ENCODE data around the gene MYCBP2.
"Not testable (repeated sequence)": the region's sequence is repeated elsewhere in the genome, so short reads cannot be mapped to it uniquely, and the experiment has no call there.

Gene MYCBP2

DNA sequence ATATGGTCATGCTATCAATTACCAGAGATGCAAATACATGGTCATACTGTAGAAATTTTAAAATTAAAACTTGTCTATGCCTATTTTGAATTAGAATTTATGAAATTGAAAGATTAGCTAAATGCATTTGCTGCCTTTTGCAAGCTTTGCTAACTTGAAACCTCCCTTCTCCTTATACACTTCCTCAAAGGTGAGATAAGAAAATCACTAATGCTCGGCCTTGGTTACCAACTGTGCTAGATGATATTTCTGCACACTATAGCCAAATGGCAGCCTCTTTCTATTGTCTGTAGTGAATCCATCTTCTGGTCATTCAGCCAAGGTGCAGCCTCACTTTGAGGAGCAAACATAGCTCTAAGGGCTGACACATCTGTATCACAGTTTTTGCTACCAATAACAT, 31.1 kb upstream of the MYCBP2 start:
- TF ChIP-seq, protein P1, sequence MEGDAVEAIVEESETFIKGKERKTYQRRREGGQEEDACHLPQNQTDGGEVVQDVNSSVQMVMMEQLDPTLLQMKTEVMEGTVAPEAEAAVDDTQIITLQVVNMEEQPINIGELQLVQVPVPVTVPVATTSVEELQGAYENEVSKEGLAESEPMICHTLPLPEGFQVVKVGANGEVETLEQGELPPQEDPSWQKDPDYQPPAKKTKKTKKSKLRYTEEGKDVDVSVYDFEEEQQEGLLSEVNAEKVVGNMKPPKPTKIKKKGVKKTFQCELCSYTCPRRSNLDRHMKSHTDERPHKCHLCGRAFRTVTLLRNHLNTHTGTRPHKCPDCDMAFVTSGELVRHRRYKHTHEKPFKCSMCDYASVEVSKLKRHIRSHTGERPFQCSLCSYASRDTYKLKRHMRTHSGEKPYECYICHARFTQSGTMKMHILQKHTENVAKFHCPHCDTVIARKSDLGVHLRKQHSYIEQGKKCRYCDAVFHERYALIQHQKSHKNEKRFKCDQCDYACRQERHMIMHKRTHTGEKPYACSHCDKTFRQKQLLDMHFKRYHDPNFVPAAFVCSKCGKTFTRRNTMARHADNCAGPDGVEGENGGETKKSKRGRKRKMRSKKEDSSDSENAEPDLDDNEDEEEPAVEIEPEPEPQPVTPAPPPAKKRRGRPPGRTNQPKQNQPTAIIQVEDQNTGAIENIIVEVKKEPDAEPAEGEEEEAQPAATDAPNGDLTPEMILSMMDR (IDR thresholded peaks at IDR 0.05): no peak
- Histone ChIP-seq H3K9me3 (no peaks in the 10 kb centered on the region), H3K27ac (no peak overlapping the region), H3K4me1 (no peaks in the 10 kb centered on the region), H3K27me3 (no peaks in the 10 kb centered on the region), H3K4me3 (no peak overlapping the region), H3K36me3 (no peaks in the 10 kb centered on the region)
- intact Hi-C loops (cut with DNase I; ENCODE audit: low total_unique reads): loop anchor here (5.0 kb wide), 1 partner anchor 89 kb away; no protein-coding TSS in a partner anchor
- DNase-seq: no peak

DNA sequence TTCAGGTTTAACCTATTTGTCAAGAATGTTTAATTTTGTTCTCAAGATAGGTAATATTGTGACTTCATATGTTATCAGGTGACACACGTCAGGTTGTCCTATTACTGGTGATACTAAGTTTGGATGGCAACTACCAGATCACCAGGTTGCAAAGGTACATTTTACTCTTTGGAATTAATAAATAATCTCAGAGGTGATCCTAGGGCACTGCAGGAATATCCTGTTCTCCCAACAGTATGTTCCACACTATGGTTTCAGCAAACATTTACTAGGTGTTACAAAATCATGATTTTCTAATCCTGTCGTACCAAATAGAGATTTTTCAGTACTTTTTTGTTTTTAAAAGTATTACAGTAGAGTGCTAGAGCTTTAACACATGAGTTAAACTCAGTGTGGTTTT, 29.3 kb upstream of the MYCBP2 start:
- DNase-seq: no peak
- intact Hi-C loops (cut with DNase I; ENCODE audit: low total_unique reads): loop anchor here (5.0 kb wide), 1 partner anchor 91 kb away; no protein-coding TSS in a partner anchor
- Histone ChIP-seq H3K4me3 (no peak overlapping the region), H3K27me3 (no peaks in the 10 kb centered on the region), H3K9me3 (no peaks in the 10 kb centered on the region), H3K4me1 (no peaks in the 10 kb centered on the region), H3K27ac (no peak overlapping the region), H3K36me3 (no peaks in the 10 kb centered on the region)
- TF ChIP-seq, protein P1 (IDR thresholded peaks at IDR 0.05): no peak

DNA sequence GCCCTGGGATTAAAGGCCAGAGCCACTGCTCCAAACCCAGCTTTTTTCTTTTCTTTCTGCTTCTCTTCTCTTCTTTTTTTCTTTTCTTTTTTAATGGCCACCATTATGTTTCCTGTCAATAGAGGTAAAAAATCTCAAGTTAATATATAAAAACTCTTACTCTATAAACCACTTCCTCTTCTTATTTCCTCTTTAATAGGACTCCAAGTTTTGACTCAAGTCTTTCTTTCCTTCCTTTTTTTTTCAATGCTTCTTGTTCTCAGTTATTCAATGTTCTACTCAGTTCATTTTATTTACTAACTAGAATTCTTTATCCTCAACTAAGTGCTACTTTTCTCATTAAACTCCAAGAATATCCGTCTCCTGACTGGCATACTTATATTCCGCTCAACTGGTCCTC, 27.1 kb upstream of the MYCBP2 start:
- Histone ChIP-seq H3K36me3 (no peaks in the 10 kb centered on the region), H3K4me1 (no peaks in the 10 kb centered on the region), H3K27me3 (no peaks in the 10 kb centered on the region), H3K4me3 (no peak overlapping the region), H3K27ac (no peak overlapping the region), H3K9me3 (no peaks in the 10 kb centered on the region)
- TF ChIP-seq, protein P1 (IDR thresholded peaks at IDR 0.05): no peak
- intact Hi-C loops (cut with DNase I; ENCODE audit: low total_unique reads): no loop called here
- DNase-seq: no peak

DNA sequence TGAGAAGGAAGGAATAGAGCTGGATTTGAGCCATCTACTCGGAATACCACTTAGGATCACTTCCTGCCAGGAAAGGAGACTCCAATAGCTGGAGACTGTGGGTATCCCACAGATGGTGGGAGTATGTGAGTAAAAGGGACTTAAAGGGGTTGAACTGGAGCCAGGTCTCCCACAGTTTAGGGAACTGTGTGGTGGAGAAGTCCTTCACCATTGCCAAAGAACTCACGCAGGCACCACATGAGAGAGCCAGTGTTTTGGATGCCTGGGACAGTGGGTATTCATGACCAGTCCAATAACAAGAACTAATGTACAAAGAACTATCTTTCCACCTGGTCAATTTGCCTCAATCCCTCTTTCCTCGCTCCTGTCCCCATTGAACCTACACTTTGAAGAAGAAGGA, 24.4 kb upstream of the MYCBP2 start:
- H3K27ac ChIP-seq: no peak overlapping the region
- TF ChIP-seq, protein P1 (IDR thresholded peaks at IDR 0.05): no peak
- H3K36me3 ChIP-seq: no peaks in the 10 kb centered on the region
- no peaks in the 10 kb centered on the region for H3K27me3 ChIP-seq
- no peaks in the 10 kb centered on the region for H3K9me3 ChIP-seq
- no peak overlapping the region for H3K4me3 ChIP-seq
- peak in 1 of 2 donors; percentile 34 for DNase-seq
- H3K4me1 ChIP-seq: no peaks in the 10 kb centered on the region
- intact Hi-C loops (cut with DNase I; ENCODE audit: low total_unique reads): no loop called here

DNA sequence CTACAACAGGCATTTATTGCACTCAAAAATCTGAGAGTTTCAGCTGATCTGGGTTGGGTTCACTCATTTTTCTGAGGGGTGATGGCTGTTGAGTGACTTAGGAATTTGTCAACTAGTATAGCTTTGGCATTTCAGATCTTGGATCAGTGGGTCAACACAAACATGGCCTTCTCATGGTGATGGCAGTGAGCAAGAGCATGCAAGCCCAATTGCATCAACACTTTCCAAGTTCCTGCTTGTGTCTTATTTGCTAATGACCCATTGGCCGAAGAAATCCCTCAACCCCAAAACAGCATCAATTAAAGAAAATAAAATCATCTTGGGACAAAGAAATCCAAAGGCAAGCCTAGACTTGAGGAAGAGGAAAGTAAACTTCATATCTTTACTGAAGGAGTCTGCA, 23.9 kb upstream of the MYCBP2 start:
- Histone ChIP-seq H3K4me1 (no peaks in the 10 kb centered on the region), H3K9me3 (no peaks in the 10 kb centered on the region), H3K4me3 (no peak overlapping the region), H3K36me3 (no peaks in the 10 kb centered on the region), H3K27me3 (no peaks in the 10 kb centered on the region), H3K27ac (no peak overlapping the region)
- no peak for DNase-seq
- TF ChIP-seq, protein P1 (IDR thresholded peaks at IDR 0.05): no peak
- intact Hi-C loops (cut with DNase I; ENCODE audit: low total_unique reads): no loop called here

DNA sequence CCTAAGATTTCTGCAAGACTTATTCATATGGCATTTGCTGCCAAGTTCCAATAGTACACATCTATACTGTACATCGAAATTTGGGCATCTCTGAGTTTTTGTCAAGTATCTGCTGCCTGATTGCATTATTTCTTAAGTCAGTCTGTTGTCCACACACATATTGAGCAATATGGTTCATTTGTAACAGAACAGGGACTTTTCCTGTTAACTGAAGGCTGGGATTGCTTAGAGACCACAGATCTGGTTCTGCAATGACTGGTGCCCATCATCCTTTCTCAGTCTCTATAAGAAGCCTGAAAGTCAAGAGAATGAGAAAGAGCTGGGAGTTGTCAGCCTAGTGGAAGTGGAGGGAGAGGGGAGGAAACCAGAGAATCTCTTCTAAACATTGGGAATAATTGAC, 22.5 kb upstream of the MYCBP2 start:
- Histone ChIP-seq H3K36me3 (no peaks in the 10 kb centered on the region), H3K9me3 (no peaks in the 10 kb centered on the region), H3K27me3 (no peaks in the 10 kb centered on the region), H3K4me3 (no peak overlapping the region), H3K4me1 (no peaks in the 10 kb centered on the region), H3K27ac (no peak overlapping the region)
- DNase-seq: no peak
- TF ChIP-seq, protein P1 (IDR thresholded peaks at IDR 0.05): no peak
- intact Hi-C loops (cut with DNase I; ENCODE audit: low total_unique reads): no loop called here

DNA sequence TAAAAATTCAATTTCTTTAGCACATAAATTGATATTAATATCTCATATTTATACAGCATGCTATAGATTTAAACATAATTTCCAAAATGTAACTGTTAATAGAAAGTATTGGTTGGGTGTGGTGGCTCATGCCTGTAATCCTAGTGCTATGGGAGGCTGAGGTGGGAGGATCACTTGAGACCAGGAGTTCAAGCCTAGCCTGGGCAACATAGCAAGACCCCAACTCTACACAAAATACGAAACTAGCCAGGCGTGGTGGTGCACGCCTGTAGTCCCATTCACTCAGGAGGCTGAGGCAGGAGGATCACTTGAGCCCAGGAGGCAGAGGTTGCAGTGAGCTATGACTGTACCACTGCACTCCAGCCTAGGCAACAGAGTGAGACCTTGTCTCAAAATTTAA, 20.5 kb upstream of the MYCBP2 start:
- H3K4me1 ChIP-seq; H3K27ac ChIP-seq; intact Hi-C loops (cut with DNase I; ENCODE audit: low total_unique reads): not testable (repeated sequence)

More for the DNA sequence above, 20.5 kb upstream of the MYCBP2 start:
- not testable (repeated sequence) for H3K4me3 ChIP-seq, DNase-seq, H3K36me3 ChIP-seq, H3K27me3 ChIP-seq, H3K9me3 ChIP-seq

Data from tibial artery (tissue), 4 donors.